ENCODE data around the gene NLK. TPM values are rescaled to one million over a fixed set of nuclear protein-coding genes. Genes with fewer than 3 reads are reported as not detected.

Gene NLK
- total RNA-seq, 1 experiment from 2014 or later = 40.3 TPM

- TF ChIP-seq, protein P1, sequence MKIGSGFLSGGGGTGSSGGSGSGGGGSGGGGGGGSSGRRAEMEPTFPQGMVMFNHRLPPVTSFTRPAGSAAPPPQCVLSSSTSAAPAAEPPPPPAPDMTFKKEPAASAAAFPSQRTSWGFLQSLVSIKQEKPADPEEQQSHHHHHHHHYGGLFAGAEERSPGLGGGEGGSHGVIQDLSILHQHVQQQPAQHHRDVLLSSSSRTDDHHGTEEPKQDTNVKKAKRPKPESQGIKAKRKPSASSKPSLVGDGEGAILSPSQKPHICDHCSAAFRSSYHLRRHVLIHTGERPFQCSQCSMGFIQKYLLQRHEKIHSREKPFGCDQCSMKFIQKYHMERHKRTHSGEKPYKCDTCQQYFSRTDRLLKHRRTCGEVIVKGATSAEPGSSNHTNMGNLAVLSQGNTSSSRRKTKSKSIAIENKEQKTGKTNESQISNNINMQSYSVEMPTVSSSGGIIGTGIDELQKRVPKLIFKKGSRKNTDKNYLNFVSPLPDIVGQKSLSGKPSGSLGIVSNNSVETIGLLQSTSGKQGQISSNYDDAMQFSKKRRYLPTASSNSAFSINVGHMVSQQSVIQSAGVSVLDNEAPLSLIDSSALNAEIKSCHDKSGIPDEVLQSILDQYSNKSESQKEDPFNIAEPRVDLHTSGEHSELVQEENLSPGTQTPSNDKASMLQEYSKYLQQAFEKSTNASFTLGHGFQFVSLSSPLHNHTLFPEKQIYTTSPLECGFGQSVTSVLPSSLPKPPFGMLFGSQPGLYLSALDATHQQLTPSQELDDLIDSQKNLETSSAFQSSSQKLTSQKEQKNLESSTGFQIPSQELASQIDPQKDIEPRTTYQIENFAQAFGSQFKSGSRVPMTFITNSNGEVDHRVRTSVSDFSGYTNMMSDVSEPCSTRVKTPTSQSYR (CRISPR knock-in tag; IDR thresholded peaks at IDR 0.05) = no peak
- TF ChIP-seq MXD4 (CRISPR knock-in tag; IDR thresholded peaks at IDR 0.05; ENCODE audit: borderline replicate concordance) (no peak), STAT6 (CRISPR knock-in tag; conservative IDR thresholded peaks at IDR 0.05; ENCODE audit: low read depth) (no peak), JAZF1 (CRISPR knock-in tag; IDR thresholded peaks at IDR 0.05) (no peak), CREB1 (CRISPR knock-in tag; IDR thresholded peaks at IDR 0.05) (no peak)
- TF ChIP-seq, protein P2, sequence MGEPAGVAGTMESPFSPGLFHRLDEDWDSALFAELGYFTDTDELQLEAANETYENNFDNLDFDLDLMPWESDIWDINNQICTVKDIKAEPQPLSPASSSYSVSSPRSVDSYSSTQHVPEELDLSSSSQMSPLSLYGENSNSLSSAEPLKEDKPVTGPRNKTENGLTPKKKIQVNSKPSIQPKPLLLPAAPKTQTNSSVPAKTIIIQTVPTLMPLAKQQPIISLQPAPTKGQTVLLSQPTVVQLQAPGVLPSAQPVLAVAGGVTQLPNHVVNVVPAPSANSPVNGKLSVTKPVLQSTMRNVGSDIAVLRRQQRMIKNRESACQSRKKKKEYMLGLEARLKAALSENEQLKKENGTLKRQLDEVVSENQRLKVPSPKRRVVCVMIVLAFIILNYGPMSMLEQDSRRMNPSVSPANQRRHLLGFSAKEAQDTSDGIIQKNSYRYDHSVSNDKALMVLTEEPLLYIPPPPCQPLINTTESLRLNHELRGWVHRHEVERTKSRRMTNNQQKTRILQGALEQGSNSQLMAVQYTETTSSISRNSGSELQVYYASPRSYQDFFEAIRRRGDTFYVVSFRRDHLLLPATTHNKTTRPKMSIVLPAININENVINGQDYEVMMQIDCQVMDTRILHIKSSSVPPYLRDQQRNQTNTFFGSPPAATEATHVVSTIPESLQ (CRISPR knock-in tag; IDR thresholded peaks at IDR 0.05) = no peak
- TF ChIP-seq, protein P3, sequence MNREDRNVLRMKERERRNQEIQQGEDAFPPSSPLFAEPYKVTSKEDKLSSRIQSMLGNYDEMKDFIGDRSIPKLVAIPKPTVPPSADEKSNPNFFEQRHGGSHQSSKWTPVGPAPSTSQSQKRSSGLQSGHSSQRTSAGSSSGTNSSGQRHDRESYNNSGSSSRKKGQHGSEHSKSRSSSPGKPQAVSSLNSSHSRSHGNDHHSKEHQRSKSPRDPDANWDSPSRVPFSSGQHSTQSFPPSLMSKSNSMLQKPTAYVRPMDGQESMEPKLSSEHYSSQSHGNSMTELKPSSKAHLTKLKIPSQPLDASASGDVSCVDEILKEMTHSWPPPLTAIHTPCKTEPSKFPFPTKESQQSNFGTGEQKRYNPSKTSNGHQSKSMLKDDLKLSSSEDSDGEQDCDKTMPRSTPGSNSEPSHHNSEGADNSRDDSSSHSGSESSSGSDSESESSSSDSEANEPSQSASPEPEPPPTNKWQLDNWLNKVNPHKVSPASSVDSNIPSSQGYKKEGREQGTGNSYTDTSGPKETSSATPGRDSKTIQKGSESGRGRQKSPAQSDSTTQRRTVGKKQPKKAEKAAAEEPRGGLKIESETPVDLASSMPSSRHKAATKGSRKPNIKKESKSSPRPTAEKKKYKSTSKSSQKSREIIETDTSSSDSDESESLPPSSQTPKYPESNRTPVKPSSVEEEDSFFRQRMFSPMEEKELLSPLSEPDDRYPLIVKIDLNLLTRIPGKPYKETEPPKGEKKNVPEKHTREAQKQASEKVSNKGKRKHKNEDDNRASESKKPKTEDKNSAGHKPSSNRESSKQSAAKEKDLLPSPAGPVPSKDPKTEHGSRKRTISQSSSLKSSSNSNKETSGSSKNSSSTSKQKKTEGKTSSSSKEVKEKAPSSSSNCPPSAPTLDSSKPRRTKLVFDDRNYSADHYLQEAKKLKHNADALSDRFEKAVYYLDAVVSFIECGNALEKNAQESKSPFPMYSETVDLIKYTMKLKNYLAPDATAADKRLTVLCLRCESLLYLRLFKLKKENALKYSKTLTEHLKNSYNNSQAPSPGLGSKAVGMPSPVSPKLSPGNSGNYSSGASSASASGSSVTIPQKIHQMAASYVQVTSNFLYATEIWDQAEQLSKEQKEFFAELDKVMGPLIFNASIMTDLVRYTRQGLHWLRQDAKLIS (CRISPR knock-in tag; IDR thresholded peaks at IDR 0.05; ENCODE audit: borderline replicate concordance) = no peak
Observed at GRCh38 chr17:28038802-28039201, 3.7 kb upstream of the NLK start (continued).

DNA sequence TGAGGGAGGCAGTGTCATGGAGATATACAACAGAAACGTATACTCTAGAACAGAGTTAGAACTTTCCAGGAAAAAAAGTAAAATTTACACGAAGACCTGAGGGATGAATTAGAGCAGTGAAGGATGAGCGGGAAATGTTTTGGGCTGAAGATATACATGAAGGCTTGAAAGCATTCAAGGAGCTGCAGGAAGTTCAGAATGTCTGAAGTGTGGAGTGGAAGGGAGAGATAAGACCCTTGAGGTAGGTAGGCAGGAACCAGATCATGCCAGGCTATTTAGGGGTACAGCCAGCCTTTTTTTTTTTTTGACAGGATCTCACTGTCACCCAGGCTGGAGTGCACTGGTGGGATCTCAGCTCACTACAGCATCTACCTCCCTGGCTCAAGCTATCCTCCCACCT lies 3.2 kb upstream of the NLK start:
- ChIA-PET POLR2A (no interaction called here), CTCF (no interaction called here)
- peaks cover 9% of the 10 kb centered on the region for H3K9me3 Mint-ChIP-seq
- no peaks in the 10 kb centered on the region; the same call in 1 of the 2 replicates for H3K27me3 Mint-ChIP-seq (ENCODE audit: low read depth)
- H3K4me1 Mint-ChIP-seq = peaks cover 24% of the 10 kb centered on the region
- no peak for ATAC-seq
- H3K36me3 Mint-ChIP-seq = peaks cover 5% of the 10 kb centered on the region; the same call in 1 of the 2 replicates
- H3K27ac Mint-ChIP-seq = no peak overlapping the region
- DNase-seq (ENCODE audit: low spot score) = no peak
- H3K4me3 Mint-ChIP-seq = no peak overlapping the region
- TF ChIP-seq JAZF1 (CRISPR knock-in tag; IDR thresholded peaks at IDR 0.05) = no peak
- no peak for TF ChIP-seq ATF3 (CRISPR knock-in tag; conservative IDR thresholded peaks at IDR 0.05)
- no peak for TF ChIP-seq CREB1 (CRISPR knock-in tag; IDR thresholded peaks at IDR 0.05)
- no peak for TF ChIP-seq SMAD3 (CRISPR knock-in tag; IDR thresholded peaks at IDR 0.05; ENCODE audit: borderline replicate concordance)
- no peak for TF ChIP-seq ARID4B (CRISPR knock-in tag; IDR thresholded peaks at IDR 0.05; ENCODE audit: borderline replicate concordance)
- no peak for TF ChIP-seq PRRX2 (CRISPR knock-in tag; IDR thresholded peaks at IDR 0.05)
- no peak for TF ChIP-seq ZNF138 (CRISPR knock-in tag; conservative IDR thresholded peaks at IDR 0.05)
- no peak for TF ChIP-seq ELF4 (CRISPR knock-in tag; IDR thresholded peaks at IDR 0.05; ENCODE audit: low read depth)
- TF ChIP-seq NFATC4 (CRISPR knock-in tag; IDR thresholded peaks at IDR 0.05) = no peak
- TF ChIP-seq E2F4 (CRISPR knock-in tag; IDR thresholded peaks at IDR 0.05; ENCODE audit: borderline replicate concordance, low read depth) = no peak
- TF ChIP-seq, protein P4, sequence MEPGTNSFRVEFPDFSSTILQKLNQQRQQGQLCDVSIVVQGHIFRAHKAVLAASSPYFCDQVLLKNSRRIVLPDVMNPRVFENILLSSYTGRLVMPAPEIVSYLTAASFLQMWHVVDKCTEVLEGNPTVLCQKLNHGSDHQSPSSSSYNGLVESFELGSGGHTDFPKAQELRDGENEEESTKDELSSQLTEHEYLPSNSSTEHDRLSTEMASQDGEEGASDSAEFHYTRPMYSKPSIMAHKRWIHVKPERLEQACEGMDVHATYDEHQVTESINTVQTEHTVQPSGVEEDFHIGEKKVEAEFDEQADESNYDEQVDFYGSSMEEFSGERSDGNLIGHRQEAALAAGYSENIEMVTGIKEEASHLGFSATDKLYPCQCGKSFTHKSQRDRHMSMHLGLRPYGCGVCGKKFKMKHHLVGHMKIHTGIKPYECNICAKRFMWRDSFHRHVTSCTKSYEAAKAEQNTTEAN (CRISPR knock-in tag; IDR thresholded peaks at IDR 0.05) = no peak
